Stimulated activated CD8-positive, alpha-beta memory T cell treated with anti-CD3 and anti-CD28 coated beads, Interleukin-7, amount 100 ng/mL, for 24 hours (primary cell): ENCODE measurements around the gene SUMO1.
A peak's percentile ranks its signal among the peaks of the same experiment; 100 is the strongest.
"Not testable (repeated sequence)": the region's sequence is repeated elsewhere in the genome, so short reads cannot be mapped to it uniquely, and the experiment has no call there.

Experiments
- DNase-seq: peaks from one replicate; pipeline ENCODE4 v3.0.0-alpha.2; 2020; ENCODE audit warnings: low read depth

Gene SUMO1

GRCh38 chr2:202238234-202239197 lies at the start of gene SUMO1:
TSS of gene SUMO1 (minus strand) at chr2:202238597. CDS start at chr2:202238451, 146 bp downstream.
- peak; percentile 85 for DNase-seq

GRCh38 chr2:202286595-202286994 lies 48.2 kb upstream of the SUMO1 start:
- DNase-seq = no peak

DNA sequence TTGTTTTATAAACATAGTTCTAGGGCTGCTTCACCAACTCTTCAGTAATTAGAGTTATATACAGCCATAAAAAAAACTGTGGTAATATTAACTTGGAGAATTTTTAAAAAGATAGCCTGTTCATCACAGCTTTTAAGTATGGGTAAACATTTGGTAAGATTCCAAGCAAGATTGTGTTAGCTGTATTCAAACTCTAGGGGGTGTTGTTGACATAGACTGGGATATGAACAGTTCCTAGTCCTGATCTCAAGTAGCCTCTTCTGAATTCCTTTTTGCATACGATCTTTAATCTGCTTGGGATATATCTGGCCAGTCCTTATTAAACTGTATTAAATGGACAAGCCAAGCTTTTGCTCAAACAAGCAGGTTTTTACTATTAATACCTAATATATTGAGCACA lies 40.5 kb upstream of the SUMO1 start:
- no peak for DNase-seq

GRCh38 chr2:202278036-202278760 lies 39.8 kb upstream of the SUMO1 start:
- no peak for DNase-seq

GRCh38 chr2:202276078-202276720 lies 37.8 kb upstream of the SUMO1 start:
- DNase-seq = not testable (repeated sequence)

DNA sequence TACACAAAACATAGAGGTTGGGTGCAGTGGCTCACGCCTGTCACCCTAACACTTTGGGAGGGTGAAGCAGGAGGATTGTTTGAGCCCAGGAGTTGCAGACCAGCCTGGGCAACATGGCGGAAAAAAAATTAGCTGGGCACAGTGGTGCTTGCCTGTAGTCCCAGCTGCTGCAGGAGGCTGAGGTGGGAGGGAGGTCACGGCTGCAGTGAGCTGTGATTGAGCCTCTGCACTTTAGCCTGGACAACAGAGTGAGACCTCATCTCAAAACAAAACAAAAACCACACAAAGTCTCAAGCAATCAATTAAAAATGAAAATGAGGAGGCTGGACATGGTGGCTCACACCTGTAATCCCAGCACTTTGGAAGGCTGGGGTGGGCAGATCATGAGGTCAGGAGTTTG lies 32.1 kb upstream of the SUMO1 start:
- no peak for DNase-seq

DNA sequence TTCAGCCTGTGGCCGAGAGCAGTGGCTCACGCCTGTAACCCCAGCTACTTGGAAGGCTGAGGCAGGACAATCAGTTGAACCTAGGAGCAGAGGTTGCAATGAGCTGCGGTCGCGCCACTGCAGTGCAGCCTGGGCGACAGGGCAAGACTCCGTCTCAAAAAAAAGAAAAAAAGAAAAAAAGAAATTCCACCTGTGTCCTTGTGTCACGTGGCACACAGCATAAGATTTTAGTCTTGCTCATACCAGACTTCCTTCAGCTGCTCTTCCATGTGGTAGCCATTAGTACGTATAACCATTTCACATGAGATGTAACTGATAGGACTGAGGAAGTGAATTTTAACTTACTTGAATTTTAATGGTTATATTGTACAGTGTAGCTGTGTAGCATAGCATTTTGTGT lies 31.2 kb upstream of the SUMO1 start:
- DNase-seq = no peak

GRCh38 chr2:202267495-202267894 lies 29.1 kb upstream of the SUMO1 start:
- no peak for DNase-seq

DNA sequence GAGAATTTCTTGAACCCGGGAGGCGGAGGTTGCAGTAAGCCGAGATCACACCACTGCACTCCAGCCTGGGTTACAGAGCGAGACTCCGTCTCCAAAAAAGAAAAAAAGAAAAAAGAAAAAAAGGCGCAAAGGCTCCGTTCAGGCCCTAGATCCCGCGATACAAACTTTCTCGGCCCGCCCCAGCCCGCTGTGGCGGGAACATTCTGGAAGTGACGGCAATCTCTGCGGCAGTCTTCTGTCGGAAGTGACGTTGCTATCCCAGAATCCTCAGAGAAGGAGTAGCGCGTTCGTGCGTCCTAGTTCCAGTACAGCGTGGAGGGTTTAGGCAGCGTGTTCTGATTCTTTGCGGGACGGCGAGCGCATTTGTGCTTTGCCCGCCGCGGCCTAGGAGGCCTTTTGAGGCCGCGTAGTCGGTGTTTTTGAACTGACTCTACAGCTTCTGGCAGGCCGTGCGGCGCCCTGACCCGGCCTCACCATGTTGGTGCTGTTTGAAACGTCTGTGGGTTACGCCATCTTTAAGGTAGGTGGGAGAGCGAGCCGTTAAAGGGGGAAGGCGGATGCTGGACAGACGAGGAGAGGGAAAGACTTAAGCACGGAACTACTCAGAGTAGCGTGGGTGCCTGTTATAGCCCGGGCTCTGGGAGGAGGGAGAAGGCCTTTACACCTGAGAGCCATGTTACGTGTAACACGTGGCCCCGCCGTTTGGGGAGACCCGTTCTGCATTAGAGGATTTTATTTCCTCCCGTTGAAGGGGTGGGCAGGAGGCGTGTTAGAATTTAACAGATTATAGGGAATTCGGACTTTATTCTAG lies 27.3 kb upstream of the SUMO1 start, which contains the start of gene NOP58:
Gene NOP58, plus strand, starts transcription at position 297 of the 811 bp plus-strand sequence. Its CDS starts 179 bp downstream, at position 476.
- peak; percentile 72 for DNase-seq

DNA sequence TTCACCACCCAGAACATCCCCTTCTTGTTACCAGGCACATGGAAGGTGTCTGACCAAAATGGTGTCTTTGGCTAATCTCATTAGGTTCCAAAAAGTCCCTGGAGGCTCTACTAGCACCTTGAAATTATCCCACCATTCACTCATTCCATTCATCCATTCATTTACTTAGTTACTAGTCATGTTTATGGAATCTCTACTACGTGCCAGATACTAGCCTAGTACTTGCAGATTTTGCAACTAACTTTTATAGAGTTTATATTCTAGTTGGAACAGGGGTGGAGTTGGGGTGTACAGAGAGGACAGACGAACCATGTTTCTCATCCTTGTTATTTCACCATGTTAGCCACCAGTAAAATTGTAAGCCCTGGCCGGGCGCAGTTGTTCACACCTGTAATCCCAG lies 23.1 kb upstream of the SUMO1 start:
- DNase-seq = no peak

- DNase-seq = no peak
These were observed 13.1 kb upstream of the SUMO1 start for GRCh38 chr2:202251494-202251893.

DNA sequence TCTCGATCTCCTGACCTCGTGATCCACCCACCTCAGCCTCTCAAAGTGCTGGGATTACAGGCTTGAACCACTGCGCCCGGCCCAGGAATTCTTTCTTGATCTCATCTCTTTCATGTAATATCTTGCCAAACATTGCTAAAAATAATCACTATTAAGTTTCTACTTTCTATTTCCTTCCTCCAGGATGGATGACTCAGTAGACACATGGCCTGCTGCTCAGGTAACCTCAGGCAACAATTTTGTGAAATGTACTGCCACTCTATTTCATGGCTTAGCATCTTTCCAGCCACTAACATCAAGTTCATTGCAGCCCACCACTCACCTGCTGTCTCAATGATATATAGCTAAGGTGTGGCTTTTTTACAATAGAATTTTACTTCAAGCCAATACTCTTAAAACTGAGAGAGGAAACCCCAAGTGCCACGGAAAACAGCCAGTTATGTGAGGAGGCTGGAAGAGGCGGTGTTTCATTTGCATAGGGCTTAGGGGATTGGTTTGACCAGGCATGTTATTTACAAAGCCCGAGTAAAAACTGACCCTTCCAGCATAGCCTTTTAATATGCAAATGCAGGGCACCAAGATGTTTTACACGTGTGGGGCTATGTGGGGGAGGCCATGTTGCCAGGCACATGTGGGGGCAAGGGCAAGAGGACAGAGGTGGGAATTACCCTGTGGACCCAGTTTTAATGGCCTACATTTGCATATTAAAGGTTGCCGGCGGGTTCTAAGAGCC lies 11.3 kb upstream of the SUMO1 start:
- DNase-seq = no peak

DNA sequence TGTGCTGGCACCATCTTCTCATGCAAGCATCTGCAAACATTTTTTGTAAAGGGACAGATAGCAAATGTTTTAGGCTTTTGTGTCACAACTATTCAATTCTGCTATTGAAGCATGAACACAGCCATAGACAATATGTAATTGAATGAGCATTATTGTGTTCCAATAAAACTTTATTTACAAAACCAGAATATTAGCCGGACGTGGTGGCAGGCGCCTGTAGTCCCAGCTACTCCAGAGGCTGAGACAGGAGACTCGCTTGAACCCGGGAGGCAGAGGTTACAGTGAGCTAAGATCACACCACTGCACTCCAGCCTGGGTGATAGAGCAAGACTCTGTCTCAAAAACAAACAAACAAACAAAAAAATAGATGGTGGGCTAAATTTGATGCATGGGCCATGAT lies 9.3 kb upstream of the SUMO1 start:
- not testable (repeated sequence) for DNase-seq

- no peak for DNase-seq
These were observed 587 bp downstream of the SUMO1 start for GRCh38 chr2:202237787-202238233.

GRCh38 chr2:202221873-202222272 lies 16.5 kb downstream of the SUMO1 start:
- DNase-seq = no peak

DNA sequence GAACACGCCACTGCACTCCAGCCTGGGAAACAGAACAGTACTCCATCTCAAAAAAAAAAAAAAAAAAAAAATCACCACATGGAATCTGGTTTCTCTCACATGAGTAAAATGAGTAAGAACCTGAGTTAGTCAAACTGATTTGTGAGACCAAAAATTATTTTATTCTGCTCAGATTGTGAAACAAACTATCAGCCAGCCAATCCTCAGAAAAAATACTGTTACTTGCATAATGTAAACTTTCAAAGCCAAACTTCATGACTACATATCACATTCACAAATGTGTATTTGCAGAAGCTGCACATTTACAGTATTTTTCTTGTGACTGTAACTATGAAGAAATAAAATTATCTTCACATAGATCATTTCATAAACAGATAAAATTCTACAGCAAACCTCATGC lies 23.2 kb downstream of the SUMO1 start:
- DNase-seq = no peak

- DNase-seq = no peak
These were observed 29.9 kb downstream of the SUMO1 start for GRCh38 chr2:202208526-202208925.

GRCh38 chr2:202204855-202205254 lies 33.5 kb downstream of the SUMO1 start:
- DNase-seq = no peak

DNA sequence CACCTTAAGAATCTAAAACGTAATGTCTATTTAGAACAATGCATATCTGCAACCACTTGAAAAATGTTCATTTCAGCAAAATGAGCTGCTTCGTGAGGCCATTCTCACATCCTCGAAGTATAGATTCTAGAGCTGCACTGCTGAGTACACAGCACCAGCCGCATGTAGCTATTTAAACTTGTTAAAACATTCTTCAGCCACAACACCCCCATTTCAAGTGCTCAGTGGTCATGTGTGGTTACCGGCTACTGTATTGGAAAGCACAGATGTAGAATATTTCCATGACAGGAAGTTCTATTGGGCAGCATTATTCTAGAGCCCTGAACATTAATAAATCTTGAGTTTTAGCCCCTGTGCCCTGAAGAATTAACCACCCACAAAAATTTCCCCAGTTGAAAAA lies 35.0 kb downstream of the SUMO1 start:
- no peak for DNase-seq

DNA sequence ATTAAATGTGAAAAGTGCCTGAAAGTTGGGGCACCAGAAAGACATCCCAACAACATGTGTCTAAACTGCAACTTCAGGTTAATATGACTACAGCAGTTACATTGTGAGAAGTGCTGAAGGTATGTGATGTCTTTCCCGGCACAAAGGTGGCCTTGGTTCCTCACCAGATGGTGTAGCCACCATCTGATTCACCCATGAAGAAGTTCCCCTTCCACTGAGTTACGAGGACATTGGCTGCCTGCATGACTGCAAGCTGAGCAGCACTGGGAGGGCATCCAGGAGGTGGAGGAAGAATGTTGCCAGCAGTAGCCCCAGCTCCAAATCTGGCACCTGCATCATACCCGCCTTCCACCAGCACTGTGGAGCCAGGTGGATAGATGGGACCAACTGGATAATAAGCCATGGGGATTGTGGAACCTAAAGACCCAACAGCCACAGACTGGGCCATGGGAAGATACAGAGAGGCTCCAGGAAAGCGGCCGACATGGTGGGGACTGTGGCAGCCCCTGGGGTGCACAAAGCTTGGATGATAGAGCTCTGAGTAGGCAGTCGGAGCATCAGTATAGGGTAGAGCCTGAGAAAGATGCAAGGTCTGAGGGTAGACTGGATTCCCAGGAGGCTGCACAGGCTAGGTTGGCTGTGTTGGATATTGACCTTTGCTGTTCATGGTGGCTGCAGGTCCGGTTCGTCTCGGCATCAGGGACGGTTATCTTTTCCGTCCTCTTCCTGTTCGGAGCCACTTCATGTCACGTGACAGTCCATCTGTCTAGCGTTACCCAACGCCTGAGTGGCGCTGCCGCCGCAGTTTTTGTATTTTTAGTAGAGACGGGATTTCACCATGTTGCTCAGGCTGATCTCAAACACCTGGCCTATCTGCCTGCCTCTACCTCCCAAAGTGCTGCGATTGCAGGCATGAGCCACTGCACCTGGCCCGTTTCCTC lies 36.9 kb downstream of the SUMO1 start:
- no peak for DNase-seq
